Glomerular visceral epithelial cell (primary cell): ENCODE results near the gene SUDS3.

Experiments used
- DNase-seq: peaks from one replicate; pipeline ENCODE4 v3.0.0-alpha.2; 2016; ENCODE audit errors: extremely low spot score

SUDS3 gene

DNA sequence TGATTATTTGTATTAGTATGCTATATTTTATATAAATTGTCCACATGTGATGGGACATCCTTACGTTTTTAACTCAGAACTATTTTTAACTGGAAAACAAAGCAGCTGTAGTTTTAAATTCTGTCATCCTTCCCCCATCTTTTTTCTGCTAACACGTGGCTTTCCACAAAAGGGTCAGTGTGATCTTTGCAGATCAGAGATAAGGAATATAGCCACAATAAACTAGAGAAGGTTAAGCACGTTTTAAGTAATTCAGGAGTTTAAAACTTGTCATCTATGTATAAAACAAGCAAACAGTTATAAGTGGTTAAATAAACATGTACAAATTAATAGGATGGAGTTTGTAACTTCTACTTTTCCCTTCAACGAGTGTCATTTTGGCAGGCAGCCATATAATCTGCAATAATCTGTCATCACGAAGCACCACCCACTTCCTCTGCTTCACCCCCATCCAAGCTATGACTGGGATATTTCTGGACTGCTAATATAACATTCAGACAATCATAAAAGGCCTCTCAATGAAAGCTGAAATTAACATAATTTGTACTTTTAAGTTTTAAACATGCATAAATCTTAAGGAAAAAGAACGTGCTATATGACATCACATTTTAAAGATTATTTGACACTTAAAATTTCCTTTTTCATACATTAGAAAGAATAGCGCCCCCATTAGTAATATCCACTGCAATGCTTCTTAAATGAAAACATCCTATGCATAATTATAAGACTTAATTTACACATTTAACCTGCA lies 18.9 kb upstream of the SUDS3 start:
- no peak for DNase-seq

GRCh38 chr12:118358008-118358359 lies 18.4 kb upstream of the SUDS3 start:
- no peak for DNase-seq

- DNase-seq = no peak
These were observed 17.5 kb upstream of the SUDS3 start for GRCh38 chr12:118358612-118359540.

- no peak for DNase-seq
These were observed 16.8 kb upstream of the SUDS3 start for GRCh38 chr12:118359541-118359915.

DNA sequence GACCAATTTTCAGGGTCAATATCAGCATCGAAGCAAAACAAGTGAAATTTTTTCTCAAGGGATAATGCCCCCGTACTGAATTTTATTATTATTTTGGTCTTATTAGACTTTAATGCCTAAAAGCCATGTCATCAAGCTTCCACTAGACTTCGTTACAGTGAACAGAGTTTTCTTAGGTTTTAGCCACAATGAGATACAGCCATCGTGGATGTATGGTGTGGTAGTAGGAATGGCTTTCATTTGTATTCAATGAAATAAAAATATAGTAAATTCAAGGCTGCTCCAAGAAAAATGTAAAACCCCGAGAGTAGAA lies 15.3 kb upstream of the SUDS3 start:
- no peak for DNase-seq

DNA sequence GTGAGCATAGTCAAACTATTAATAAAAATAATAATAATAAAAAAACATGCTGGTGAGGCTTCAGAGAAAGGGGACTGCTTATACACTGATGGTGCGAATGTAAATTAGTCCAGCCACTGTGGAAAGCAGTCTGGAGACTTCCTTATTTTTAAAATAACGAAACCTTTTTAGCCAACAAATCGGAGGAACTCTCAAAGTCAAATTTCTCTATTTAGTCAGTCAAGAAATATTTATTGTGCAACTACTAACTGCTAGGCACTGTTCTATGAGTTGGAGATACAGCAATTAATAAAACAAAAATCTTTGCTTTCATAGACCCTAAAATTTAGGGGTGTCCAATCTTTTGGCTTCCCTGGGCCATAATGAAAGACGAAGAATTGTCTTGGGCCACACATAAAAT lies 14.5 kb upstream of the SUDS3 start:
- no peak for DNase-seq

- no peak for DNase-seq
These were observed 7.5 kb upstream of the SUDS3 start for GRCh38 chr12:118368821-118369220.

DNA sequence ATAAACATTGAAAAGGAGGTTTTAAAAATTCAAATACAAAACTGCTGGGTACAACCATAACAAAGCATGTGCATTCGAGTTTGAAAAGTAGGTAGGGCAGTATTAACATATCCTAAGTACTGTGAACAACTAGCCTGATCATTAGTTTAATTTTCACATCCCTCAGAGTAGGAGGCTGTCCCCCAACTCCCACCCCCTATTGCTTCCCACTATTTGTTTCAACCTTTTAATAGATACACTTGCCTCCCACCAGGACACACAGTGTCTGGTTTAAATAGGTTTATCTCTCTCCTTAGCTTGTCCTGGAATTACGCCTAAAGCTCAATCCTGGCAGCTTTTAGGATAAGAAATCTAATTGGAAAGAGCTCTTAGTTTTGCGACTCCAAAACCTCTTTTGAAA lies 5.8 kb upstream of the SUDS3 start:
- no peak for DNase-seq

DNA sequence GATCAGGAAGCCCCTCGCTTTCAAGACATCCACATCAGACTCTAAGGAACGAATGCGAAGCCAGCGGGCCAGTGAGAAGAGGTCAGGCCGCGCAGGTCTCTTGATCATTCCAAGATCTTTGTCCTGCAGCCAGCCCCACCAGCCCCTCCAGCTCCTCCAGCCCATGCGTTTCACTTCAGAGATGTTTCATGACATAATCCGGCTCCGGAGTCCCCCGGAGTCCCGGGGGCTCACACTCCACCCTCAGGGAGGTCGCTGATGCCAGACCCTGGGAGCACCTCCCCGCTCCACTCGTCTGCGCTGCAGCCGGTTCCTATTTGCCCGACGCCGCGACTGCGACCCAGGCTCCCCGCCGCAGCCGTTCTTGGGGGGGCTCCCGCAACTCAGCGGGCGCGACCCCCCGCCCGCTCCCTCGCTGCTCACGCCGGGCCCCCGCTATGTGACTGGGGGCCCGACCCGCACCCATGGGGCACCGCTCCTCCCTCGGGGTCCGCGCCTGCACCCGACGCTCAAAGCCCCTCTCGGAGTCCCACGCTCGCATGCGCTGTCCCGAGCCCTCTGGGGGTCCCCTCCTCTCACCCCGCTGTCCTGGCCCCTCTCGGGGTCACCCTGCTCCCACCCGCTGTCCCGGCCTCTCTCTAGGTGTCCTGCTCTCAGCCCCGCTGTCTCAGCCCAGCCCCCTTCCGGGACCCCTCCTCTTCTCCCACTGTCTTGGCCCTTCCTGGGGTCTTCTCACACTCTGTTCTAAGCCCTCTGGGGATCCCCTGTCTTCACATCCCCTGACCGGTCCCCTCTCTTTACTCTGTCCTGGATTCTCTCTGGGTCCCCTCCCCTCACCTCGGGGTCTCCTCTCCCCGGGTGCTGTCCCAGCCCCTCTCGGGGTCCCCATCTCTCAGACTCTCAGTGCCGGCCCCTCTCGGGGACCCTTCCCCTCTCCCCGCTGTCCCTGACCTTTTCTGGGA lies 4.8 kb upstream of the SUDS3 start:
- DNase-seq = peak; percentile 16

DNA sequence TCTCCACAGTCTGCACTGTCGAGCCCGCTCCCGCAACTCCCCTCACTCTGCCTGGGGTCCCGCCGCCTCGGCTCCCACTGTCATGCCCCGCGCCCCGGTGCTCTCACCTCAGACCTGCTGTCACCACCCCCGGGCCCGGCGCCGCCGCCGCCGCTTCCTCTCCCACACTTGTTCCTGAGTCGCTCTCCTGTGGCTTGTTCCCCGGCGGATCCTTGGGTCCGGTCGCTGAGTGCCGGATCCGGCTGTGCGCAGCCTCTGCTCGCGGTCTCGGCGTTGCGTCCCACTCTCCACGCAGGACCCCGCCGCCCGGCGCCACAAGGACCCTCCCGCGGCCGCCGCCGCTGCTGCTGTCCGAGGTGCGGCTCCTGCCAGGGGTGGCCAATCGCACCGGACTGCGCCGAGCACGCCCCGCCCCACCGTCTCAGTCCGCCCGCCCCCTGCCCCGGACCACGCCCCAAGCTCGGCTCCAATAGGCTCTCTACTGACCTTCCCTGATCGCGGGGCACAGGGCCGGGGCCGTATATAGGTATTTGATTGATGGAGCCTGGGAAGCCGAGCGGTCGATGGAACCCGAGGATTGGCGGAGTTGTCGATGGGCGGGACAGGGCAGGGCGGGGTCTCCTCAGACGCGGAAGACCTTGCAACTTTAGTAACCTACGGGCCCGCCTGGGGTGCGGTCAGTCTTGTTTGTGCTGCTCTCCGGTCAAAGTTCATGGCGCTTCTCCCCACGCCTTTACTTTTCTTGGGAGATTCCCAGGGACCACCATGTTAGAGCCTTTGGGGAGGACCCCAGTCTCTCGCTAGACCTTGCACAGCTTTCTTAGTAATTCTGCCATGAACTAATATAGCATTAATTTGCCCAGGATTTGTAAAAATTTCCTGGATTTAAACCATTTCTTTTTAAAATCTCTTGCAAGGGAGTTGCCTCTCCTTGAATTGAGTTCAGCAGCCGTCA lies 3.5 kb upstream of the SUDS3 start, which contains the start of gene TAOK3:
TSS of gene TAOK3 (minus strand) at position 367 of the 955 bp plus-strand sequence. CDS start 117,340 bp downstream, outside the sequence.
- DNase-seq = peak; percentile 98

DNA sequence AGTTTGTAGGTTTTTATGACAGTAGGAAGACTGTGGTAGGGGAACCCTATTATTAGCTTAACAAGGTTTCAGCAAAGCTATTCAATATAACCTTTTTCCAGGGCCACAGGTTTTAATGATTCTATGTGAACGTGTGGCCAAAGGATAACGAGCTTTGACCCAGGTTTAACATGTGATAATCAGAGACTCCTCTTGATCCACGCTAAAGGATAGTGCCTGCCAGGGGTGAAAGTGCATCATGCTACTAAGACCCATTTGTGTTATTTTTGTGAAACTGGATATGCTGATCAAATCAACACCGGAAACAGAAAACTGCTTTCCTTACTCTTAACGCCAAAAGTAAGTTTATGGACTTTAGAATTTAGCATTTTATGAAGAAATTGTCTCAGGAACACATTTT lies 2.7 kb upstream of the SUDS3 start:
- DNase-seq = no peak

- no peak for DNase-seq
These were observed 2.1 kb upstream of the SUDS3 start for GRCh38 chr12:118374126-118374725.

GRCh38 chr12:118374909-118375308 lies 1.4 kb upstream of the SUDS3 start:
- no peak for DNase-seq

- DNase-seq = no peak
These were observed 1.0 kb upstream of the SUDS3 start for GRCh38 chr12:118375348-118375747.

DNA sequence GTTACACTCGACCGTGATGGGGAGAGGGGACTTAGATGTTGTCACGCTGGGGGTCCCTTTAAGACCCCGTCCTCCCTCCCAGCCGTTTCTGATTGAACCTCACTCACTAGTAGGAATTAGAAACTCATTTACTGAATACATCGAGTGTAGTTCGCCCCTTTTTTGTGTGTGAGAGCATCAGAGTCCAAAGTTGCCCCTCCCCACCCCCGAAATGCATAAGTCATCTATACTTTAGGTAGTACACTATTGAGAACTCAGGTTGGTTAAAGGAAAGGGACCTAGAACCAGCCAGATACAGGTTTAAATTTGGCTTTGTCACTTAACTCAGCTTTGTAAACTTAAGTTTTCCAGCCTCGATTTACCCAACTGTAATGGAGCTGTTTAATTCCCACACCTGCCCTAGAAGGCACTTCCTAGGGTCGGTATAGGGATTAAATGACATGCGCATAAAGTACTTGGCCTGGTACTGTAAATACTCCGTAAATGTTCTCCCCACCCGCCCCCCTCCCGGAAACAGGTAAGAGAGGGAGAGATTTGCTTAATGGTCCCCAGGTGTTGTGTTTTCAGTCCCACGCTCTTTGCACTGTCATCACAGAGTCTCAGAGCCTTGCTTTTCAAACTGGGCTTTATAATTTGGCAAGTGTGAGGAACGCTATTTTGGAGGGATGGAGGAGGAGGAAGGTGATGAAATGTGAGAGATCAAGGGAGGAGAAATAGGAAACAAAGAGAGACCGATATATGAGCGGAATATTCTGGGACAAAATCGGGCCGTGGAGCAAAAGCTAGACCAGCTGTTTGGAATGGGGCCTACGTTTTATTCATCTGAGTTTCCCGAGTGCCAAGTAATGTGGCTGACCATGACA lies 897 bp downstream of the SUDS3 start:
- no peak for DNase-seq

DNA sequence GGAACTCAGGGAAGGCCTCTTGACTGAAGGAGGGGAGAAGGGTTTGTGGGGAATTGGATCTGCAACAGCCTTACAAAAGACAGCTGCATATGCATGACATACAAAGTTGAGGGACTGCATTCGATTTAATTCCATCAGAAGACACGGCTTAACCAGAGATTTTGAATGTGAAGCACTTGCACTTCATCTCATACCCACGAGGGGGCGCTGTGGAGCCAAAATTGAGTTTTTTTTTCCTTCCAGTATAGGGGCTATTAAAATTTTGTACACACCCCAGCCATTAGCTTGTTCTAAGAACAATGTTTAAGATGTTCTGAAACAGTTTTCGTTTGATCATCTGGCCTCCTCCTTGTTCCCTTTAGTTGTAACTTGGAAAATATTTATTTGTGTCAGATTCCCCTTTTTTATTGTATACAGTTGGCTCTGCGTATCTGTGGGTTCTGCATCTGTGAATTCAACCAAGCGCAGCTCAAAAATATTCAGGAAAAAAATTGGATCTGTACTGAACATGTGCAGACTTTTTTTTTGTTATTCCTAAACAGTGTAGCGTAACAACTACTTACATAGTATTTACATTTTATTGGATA lies 1.6 kb downstream of the SUDS3 start:
- DNase-seq = peak; percentile 68

DNA sequence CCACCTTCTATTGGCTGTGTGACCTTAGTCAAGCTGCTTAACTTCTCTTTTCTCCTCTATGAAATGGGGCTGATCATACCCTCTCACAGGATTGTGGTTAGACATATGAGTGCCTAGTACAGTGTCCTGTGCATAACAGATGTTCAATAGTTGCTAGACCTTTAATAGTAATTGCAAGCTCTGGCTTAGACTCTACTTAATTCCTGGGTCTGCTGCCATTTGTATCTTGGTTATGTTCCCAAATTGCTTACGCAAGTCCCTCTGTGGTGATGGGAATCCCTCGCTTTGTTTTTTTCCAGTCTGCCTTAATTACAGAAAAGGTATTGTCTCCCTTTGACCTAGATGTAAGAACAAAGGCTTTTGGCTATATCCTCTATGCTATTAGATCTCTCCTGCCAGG lies 15.1 kb downstream of the SUDS3 start:
- DNase-seq = no peak

- no peak for DNase-seq
These were observed 15.5 kb downstream of the SUDS3 start for GRCh38 chr12:118391836-118392235.
